ENCODE results near the gene BET1L.
"Not testable (repeated sequence)": the region's sequence is repeated elsewhere in the genome, so short reads cannot be mapped to it uniquely, and the experiment has no call there.

The BET1L gene

GRCh38 chr11:196786-197731, 10.1 kb downstream of the BET1L start:
- TF ChIP-seq CTCF (conservative IDR thresholded peaks at IDR 0.05): no peak
- H3K27ac ChIP-seq: no peak overlapping the region

GRCh38 chr11:193481-193880, 13.7 kb downstream of the BET1L start:
- not testable (repeated sequence) for H3K27ac ChIP-seq

- not testable (repeated sequence) for H3K27ac ChIP-seq
Measured at GRCh38 chr11:192674-193128, 14.5 kb downstream of the BET1L start, which contains the start of gene SCGB1C1. Gene SCGB1C1, plus strand, starts transcription at chr11:193078. Its CDS starts 22 bp downstream, at chr11:193100.

- not testable (repeated sequence) for H3K27ac ChIP-seq
- TF ChIP-seq CTCF (conservative IDR thresholded peaks at IDR 0.05): peak; percentile 61
Measured at GRCh38 chr11:191490-192478, 15.4 kb downstream of the BET1L start.

- H3K27ac ChIP-seq: not testable (repeated sequence)
Measured at GRCh38 chr11:190546-190945, 16.7 kb downstream of the BET1L start.

GRCh38 chr11:189843-190311, 17.3 kb downstream of the BET1L start:
- not testable (repeated sequence) for H3K27ac ChIP-seq

GRCh38 chr11:189200-189783, 17.9 kb downstream of the BET1L start:
- not testable (repeated sequence) for H3K27ac ChIP-seq

GRCh38 chr11:180242-180641, 27.0 kb downstream of the BET1L start:
- not testable (repeated sequence) for H3K27ac ChIP-seq
